Cerebellar nuclear complex (tissue), 1 donor: ENCODE results near the gene GLP1R.

Source experiments
- DNase-seq, 2 experiments: peaks; one replicate each; lab custom pipeline; 2025; lab: John Stamatoyannopoulos, UW

The GLP1R gene

DNA sequence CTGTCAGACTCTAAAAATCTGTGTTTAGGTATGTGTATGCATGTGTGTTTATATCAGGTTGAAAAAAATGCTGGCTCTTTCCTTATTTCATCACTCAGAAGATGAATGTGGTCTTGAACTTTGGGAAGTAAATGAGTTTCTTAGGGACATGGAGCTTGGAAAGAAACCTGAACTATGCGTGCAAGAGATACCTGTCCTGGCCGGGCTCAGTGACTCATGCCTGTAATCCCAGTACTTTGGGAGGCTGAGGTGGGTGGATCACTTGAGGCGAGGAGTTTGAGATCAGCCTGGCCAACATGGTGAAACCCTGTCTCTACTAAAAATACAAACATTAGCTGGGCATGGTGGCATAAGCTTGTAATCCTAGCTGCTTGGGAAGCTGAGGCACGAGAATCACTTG, 4.4 kb upstream of the GLP1R start:
- DNase-seq: no peak

GRCh38 chr6:39047434-39048327, 900 bp upstream of the GLP1R start:
- no peak for DNase-seq

DNA sequence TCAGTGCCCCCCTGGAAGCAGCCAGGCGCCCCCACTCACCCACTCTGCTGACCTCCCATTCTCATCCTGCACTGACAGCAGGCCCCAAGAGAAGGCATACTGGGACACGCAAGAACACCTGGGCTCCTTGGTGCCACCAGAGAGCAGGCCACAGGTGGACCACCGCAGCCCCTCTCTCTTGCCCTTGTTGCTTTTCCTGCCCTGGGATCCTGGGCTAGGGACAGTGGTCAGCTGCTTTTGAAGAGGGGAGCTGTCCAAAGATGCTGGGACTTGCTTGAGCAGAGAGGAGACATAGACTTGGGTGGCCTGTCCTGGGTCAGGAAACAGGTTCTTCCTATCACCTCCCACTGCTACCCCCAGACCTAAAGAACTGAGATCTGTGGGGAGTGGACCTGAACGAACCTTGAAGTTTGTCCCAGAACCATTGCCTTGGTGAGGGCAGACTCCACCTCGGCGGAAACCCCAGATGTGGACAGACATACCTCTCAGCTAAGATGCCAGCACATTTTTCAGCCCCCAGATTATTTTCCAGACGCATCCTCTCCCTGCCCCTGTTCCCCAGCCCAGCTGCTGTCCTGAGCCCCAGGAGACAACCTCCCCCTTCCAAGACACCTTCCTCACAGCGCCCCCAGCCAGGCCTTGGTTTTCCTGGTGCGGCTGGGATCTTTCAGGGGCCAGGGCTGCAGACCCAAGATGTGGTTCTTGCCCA, 1.1 kb downstream of the GLP1R start:
- no peak for DNase-seq

DNA sequence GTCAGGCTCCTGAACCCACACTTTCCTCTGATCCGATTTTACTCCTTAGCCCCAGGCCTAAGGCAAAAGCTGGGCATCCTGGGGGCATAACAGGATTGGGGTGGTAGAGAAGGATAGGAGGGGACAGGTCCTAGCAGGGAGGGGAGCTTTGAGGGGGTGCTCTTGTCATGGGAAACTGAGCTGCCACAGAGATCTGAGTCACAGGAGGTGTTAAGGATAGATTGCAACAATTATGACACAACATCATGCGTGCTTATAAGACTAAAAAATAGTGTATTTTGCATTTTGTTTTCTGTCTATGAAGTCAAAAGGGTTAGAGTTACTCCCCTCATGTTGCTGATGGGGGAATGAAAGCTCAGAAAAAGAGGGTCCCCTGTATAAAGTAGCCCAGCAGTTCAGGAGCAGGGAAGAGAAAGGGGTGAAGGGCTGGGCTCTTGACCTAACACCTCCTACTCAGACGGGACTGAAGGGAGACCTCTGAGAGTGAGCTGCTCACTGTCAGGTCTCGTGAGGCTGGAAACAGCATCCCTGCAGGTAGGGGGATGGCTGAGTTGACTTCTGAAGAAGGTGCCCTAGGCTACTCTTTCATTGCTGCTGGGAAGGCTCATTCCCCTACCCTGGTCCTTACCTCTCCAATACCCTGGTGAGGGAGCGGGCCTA, 2.0 kb downstream of the GLP1R start:
- DNase-seq: no peak

GRCh38 chr6:39051399-39052122, 3.0 kb downstream of the GLP1R start:
- DNase-seq: no peak

DNA sequence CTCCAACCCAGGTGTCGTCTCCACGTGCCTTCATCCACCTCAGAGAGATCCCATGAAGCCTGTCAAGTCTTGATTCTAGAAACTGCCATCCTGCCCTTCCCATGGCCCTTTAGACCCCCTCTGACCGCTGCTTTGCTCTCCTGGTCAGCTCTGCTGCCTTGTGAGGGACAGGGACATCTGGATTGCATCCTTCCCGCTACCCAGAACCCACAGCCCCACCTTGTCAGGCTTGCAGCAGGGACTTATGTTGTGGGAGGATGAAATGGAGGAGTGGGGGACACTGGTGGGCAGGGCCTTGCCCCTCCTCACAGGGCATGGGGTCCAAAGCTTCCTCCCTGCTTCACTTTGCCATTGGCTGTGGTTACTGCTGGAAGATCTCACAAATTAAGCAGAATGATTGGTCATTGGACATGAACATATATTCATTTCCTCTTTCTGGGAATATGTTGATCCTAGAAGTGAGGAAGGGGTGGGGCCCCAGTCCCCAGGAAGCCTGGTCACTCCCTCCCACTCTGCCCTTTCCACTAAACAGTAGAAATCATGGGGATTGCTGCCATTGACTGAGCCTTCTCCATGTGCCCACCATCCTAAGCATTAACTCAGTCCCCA, 4.5 kb downstream of the GLP1R start:
- no peak for DNase-seq

DNA sequence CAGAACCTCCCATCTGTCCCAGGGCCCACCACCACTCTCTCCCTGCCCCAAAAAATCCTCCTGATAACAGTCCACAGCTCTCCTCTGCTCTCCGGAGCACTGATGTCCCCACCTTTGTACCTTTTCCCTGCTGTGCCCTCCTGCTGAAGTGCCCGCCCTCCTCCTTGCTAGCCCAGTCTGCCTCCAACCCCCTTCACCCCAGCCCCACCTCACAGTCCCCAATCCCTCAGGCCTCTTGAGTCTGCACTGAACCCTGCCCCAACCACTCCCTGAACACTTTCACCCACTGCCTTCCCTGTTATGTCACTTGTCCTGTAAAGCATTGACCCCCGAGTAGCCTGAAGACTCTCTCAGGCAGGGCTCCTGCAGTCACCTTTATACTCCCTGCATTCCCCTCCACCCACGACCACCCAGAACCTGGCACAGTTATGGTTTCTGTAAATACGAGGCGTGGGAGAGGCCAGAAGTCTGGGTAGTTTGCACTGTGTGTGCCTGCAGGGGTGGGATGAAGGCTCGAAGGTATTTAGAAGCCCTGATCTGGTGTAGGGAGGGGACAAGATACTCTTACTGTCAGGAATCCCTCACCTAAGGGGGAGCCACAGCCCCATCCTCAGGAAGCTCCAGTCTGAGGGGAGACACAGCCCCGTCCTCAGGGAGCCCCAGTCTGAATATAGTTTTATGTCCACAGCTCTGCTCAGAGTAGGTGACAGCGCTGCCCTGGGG, 5.4 kb downstream of the GLP1R start:
- no peak for DNase-seq

DNA sequence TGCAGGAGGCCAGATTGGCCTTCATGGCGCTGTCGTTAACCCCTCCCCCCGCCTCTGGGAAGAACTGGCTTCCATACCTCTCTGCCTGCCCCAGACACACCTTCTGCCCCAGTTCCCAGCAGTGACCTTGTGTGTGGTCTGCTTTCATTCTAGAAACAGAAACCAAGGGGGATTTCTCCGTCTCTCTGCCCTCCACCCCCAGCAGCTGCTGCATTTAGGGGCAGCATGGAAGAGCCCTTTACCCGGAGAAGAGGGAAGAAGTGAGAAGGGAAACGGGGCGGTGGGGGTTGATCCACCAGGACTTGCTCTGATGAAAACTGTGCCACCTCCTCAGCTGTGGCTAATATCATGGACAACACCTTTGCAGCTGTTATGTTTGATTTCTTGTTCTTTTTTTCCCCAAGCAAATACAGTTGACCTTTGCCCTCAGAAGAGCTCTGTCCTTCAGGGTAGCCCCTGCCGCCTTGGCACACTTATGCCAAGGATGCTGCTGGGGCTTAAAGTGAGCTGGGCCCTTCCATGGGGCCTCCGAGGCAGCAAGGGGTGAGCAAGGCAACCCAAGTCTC, 6.1 kb downstream of the GLP1R start:
- no peak for DNase-seq

DNA sequence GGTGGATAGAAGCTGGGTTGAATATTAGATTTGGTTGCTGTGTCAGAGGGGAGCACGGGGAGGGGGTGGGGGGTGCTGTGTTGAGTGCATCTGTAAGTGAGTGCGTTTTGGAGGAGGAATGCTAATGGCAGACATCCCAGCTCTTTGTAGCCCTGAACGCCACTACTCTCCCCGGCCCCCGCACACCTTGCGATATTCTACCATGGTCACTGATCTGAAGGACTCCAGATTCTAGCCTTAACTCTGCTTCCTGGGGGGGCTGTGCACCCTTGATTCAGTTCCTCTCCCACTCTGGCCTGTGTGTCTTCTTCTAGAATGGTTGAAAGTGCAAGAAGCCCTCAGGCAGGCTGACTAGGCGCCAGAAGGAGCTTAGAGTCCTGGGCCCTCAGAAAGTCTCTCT, 7.1 kb downstream of the GLP1R start:
- DNase-seq: no peak

DNA sequence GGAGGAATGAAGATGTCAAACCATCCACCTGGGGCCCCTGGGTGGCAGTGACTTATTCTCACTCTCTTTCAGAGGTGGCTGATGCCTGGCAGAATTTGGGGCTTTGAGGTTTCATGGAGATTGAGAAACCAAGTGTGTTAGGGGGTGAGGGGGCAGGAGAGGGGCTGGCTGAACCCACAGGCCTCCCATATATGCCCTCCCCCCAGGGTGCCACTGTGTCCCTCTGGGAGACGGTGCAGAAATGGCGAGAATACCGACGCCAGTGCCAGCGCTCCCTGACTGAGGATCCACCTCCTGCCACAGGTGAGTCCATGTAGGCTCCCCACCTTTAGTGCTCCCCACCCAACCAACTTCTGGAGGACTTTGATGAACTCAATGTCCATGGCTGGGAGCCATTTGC, 7.6 kb downstream of the GLP1R start:
- no peak for DNase-seq

DNA sequence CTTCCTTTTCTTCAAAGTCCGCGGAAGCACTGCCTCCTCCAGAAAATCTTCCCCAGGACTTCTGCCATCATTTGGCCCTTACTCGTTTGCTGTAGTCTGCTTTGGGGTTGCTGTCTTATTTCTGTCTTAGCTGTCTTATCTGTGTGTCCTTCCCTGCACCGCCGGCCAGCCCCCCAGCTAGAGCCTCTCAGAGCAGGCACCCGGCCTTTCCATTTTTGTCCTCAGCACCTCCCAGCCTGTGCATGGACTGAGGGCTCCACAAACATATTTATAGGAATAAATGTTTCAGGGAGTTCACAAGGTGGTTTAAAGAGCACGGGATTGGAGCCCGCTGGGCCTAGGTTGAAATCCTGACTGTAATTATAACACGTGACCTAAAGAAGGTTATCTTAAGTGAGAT, 8.1 kb downstream of the GLP1R start:
- DNase-seq: no peak

GRCh38 chr6:39057251-39058155, 8.9 kb downstream of the GLP1R start:
- no peak for DNase-seq

GRCh38 chr6:39058471-39059147, 10.0 kb downstream of the GLP1R start:
- no peak for DNase-seq

GRCh38 chr6:39059496-39060310, 11.1 kb downstream of the GLP1R start:
- no peak for DNase-seq

GRCh38 chr6:39060467-39061160, 12.0 kb downstream of the GLP1R start:
- no peak for DNase-seq

- DNase-seq: no peak
Measured at GRCh38 chr6:39061182-39061581, 12.6 kb downstream of the GLP1R start.

DNA sequence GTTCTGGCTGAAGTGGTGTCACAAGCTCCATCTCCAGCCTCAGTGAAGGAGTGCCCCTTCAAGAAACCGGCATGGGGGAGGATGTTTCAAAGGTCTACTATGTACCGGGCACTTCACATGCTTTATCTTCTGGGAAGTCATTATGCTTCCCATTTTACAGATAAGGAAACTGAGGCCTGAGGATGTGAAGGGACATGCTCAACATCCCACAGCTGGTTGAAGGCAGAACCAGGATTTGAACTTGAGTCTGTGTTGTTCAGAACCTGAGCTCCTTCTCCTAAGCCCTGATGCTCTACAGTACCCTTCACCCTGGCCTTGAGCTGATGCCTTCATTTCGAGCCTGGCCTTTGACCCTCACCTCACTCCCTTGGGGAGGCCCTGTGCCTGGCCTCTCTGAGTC, 13.0 kb downstream of the GLP1R start:
- no peak for DNase-seq
